Stomach (tissue), 4 donors: ENCODE data around the gene RPL10A.

ENCODE experiments used
- POLR2A ChIP-seq, 4 donors: fragments of 450-650 bp; IDR thresholded peaks; one replicate each; pipeline ENCODE4 v1.6.1; 2016; ENCODE audit warnings: antibody characterized with exemption in 4 of 4, control low read depth in 2 of 4, mild to moderate bottlenecking in 1 of 4, moderate library complexity in 1 of 4
- TF ChIP-seq, protein P1 (sequence below), 7 experiments: fragments of 450-650 bp in 4 of 7; fragments of 200-600 bp in 3 of 7; sonication (generic) in 3 of 7; IDR thresholded peaks; one replicate each; pipeline ENCODE4 v1.5.1; 2016 to 2019; ENCODE audit warnings: antibody characterized with exemption in 7 of 7, control low read depth in 2 of 7, mild to moderate bottlenecking in 1 of 7

DNA sequence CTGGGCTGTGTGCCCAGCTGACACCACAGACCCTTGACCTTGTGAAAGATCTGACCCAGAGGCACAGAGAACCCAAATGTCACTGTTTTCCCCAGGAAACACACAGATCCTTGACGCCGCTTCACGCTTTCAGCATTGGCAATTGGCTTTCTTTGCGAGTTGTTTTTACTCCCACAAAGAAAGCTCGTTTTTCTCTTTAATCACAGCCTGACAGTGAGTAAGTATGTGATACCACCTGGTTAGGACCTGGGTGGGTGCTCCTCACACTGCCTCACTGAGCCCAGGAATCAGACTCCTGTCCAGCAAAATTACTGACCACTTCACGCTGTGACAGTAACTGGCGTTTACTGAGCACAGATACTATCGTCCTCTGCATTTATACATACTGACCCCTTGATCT, 13.0 kb downstream of the RPL10A start:
- TF ChIP-seq, protein P1, sequence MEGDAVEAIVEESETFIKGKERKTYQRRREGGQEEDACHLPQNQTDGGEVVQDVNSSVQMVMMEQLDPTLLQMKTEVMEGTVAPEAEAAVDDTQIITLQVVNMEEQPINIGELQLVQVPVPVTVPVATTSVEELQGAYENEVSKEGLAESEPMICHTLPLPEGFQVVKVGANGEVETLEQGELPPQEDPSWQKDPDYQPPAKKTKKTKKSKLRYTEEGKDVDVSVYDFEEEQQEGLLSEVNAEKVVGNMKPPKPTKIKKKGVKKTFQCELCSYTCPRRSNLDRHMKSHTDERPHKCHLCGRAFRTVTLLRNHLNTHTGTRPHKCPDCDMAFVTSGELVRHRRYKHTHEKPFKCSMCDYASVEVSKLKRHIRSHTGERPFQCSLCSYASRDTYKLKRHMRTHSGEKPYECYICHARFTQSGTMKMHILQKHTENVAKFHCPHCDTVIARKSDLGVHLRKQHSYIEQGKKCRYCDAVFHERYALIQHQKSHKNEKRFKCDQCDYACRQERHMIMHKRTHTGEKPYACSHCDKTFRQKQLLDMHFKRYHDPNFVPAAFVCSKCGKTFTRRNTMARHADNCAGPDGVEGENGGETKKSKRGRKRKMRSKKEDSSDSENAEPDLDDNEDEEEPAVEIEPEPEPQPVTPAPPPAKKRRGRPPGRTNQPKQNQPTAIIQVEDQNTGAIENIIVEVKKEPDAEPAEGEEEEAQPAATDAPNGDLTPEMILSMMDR (IDR thresholded peaks at IDR 0.05), result no peak
- TF ChIP-seq POLR2A (IDR thresholded peaks at IDR 0.05), result no peak
